22Rv1 (cell line): ENCODE measurements around the gene KRTAP10-5.

Experiments used
- ZFX ChIP-seq: fragments of 450-650 bp; IDR thresholded peaks from 2 replicates; pipeline ENCODE4 v1.6.1; 2017; ENCODE audit warnings: antibody characterized with exemption, borderline replicate concordance
- TF ChIP-seq, protein P1 (sequence below): fragments of 450-650 bp; IDR thresholded peaks from 2 replicates; pipeline ENCODE4 v1.5.1; 2017; ENCODE audit warnings: mild to moderate bottlenecking

DNA sequence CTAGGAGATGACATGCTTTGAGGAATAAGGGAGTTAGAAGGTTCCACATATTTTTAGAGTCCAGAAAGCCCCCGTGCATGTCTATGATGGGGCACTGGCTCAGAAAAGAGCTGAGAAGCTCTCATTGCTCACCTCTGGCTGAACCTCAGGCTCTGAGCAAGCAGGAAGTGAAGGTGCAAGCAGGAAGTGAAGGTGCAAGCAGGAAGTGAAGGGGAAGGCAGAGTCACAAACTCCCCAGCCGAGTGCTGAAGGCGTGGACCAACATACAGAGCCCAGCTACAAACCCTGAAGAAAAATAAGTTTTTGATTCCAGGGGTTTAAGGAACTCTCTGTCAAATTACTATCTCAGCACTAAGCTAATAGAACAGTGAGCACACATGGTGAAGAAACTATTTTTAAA is 38.5 kb upstream of the KRTAP10-5 start:
- TF ChIP-seq, protein P1, sequence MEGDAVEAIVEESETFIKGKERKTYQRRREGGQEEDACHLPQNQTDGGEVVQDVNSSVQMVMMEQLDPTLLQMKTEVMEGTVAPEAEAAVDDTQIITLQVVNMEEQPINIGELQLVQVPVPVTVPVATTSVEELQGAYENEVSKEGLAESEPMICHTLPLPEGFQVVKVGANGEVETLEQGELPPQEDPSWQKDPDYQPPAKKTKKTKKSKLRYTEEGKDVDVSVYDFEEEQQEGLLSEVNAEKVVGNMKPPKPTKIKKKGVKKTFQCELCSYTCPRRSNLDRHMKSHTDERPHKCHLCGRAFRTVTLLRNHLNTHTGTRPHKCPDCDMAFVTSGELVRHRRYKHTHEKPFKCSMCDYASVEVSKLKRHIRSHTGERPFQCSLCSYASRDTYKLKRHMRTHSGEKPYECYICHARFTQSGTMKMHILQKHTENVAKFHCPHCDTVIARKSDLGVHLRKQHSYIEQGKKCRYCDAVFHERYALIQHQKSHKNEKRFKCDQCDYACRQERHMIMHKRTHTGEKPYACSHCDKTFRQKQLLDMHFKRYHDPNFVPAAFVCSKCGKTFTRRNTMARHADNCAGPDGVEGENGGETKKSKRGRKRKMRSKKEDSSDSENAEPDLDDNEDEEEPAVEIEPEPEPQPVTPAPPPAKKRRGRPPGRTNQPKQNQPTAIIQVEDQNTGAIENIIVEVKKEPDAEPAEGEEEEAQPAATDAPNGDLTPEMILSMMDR: no peak
- no peak for TF ChIP-seq ZFX
